Suprapubic skin (tissue), 4 donors: ENCODE measurements around the gene PDCD10.

Experiments
- CTCF ChIP-seq, 2 donors: fragments of 200-600 bp in 1 of 2; fragments of 450-650 bp in 1 of 2; sonication (generic) in 1 of 2; IDR thresholded peaks; one replicate each; pipeline ENCODE4 v1.5.1; 2016 to 2019; ENCODE audit warnings: antibody characterized with exemption in 2 of 2, mild to moderate bottlenecking in 1 of 2, moderate library complexity in 1 of 2
- EP300 ChIP-seq: sonication (generic); formaldehyde crosslinking; IDR thresholded peaks from one replicate; pipeline ENCODE4 v1.6.1; 2017; ENCODE audit warnings: antibody characterized with exemption
- POLR2A ChIP-seq, 2 donors: fragments of 450-650 bp; IDR thresholded peaks; one replicate each; pipeline ENCODE4 v1.6.1; 2017; ENCODE audit warnings: antibody characterized with exemption in 2 of 2, mild to moderate bottlenecking in 2 of 2, moderate library complexity in 2 of 2
- POLR2AphosphoS5 ChIP-seq, 3 donors: sonication (generic); formaldehyde crosslinking; IDR thresholded peaks; one replicate each; pipeline ENCODE4 v1.6.1; 2017; ENCODE audit warnings: antibody characterized with exemption in 3 of 3

GRCh38 chr3:167762296-167762695 lies 27.6 kb upstream of the PDCD10 start:
- TF ChIP-seq POLR2AphosphoS5 (IDR thresholded peaks at IDR 0.05) (no peak), CTCF (IDR thresholded peaks at IDR 0.05) (no peak), POLR2A (IDR thresholded peaks at IDR 0.05) (no peak), EP300 (no peak)
